MG63 (cell line): Measurements from ENCODE around the gene WDR86. TPM values are rescaled to one million over a fixed set of nuclear protein-coding genes. Genes with fewer than 3 reads are reported as not detected.

Experiments
- DNase-seq: peaks from one replicate; pipeline ENCODE4 v3.0.0-alpha.2; 2020
- H3K27me3 ChIP-seq: fragments of 250-450 bp; sonication (Bioruptor Pico); 2 replicates; pipeline ENCODE4 v1.5.1; 2020; ENCODE audit warnings: mild to moderate bottlenecking, moderate library complexity
- H3K36me3 ChIP-seq: fragments of 250-450 bp; sonication (Bioruptor Pico); 2 replicates; pipeline ENCODE4 v1.5.1; 2020; ENCODE audit warnings: mild to moderate bottlenecking, moderate library complexity
- H3K4me3 ChIP-seq: fragments of 250-450 bp; sonication (Bioruptor Pico); 2 replicates; pipeline ENCODE4 v1.5.1; 2020; ENCODE audit warnings: mild to moderate bottlenecking, moderate library complexity
- H3K9me3 ChIP-seq: fragments of 250-450 bp; sonication (Bioruptor Pico); 2 replicates; pipeline ENCODE4 v1.5.1; 2020; ENCODE audit warnings: mild to moderate bottlenecking, moderate library complexity
- total RNA-seq: library from RNA; depleted of rRNA; stranded (reverse); fragments of >200 nt; shearing (Covaris generic); gene quantifications from 2 replicates; pipeline ENCODE4 v1.2.3, GENCODE V29; 2014; ENCODE audit warnings: low replicate concordance; rRNA removed

Gene WDR86
- total RNA-seq, 1 experiment from 2014 or later = not detected

DNA sequence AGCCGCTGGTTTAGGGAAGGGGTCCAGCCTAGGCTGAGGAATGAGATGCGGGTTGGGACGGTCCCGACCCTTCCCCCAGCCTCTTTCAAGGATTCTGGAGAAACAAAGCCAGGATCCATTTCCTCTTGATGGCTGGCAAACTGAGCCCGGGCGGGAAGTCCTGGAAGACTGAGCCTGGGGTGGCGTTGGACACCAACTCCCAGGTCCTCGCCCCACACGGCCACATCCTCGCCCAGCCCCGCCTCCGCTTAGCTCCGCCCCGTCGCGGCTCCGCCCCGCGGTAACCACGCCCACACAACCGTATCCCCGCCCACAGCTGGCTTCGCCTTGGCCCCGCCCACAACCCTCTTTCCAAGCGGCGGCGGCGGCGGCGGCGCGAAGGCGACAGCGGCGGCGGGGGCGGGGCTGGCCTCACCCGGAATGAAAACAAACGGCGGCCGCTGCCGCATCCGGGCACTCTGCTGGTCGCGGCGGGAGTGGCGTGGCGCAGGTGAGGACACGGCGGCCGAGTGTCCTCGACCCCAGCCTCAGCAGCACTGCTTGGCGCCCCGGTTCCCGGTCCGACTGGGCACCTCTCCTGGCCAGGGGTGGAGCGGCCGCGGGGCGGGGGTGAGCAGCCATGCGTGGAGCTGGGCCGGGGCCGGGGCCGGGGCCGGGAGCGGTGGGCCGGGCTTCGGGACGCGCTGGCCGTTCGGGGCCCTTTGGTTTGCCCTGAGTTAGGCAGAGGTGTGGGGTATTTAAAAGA, 68.3 kb downstream of the WDR86 start, which contains the start of gene NUB1:
Gene NUB1, plus strand, starts transcription at position 456 of the 745 bp plus-strand sequence. CDS start 3,538 bp downstream, outside the sequence.
- peak; percentile 75 for DNase-seq
- no peaks in the 10 kb centered on the region for H3K9me3 ChIP-seq
- H3K4me3 ChIP-seq = peak within 1 kb of the TSS; percentile 72
- 0 out of 2 replicates have a peak, but pooled peaks cover 10% of the 10 kb centered on the region for H3K36me3 ChIP-seq
- H3K27me3 ChIP-seq = no peaks in the 10 kb centered on the region

- H3K9me3 ChIP-seq = no peaks in the 10 kb centered on the region
- H3K4me3 ChIP-seq = peak overlapping the region; percentile 72
- 0 out of 2 replicates have a peak, but pooled peaks cover 8% of the 10 kb centered on the region for H3K36me3 ChIP-seq
- no peaks in the 10 kb centered on the region for H3K27me3 ChIP-seq
- no peak for DNase-seq
Measured at GRCh38 chr7:151340794-151341356, 69.0 kb downstream of the WDR86 start.

GRCh38 chr7:151339651-151340382, 70.0 kb downstream of the WDR86 start:
- Histone ChIP-seq H3K9me3 (no peaks in the 10 kb centered on the region), H3K27me3 (no peaks in the 10 kb centered on the region), H3K36me3 (no peaks in the 10 kb centered on the region), H3K4me3 (no peak overlapping the region)
- DNase-seq = no peak

- H3K4me3 ChIP-seq = no peak overlapping the region
- H3K9me3 ChIP-seq = no peaks in the 10 kb centered on the region
- DNase-seq = no peak
Measured at GRCh38 chr7:151338809-151339208, 71.0 kb downstream of the WDR86 start.

GRCh38 chr7:151337346-151337745, 72.5 kb downstream of the WDR86 start:
- DNase-seq = no peak
- Histone ChIP-seq H3K4me3 (no peak overlapping the region), H3K9me3 (no peaks in the 10 kb centered on the region), H3K27me3 (no peaks in the 10 kb centered on the region), H3K36me3 (no peaks in the 10 kb centered on the region)

More at GRCh38 chr7:151338809-151339208, 71.0 kb downstream of the WDR86 start:
- H3K36me3 ChIP-seq = no peaks in the 10 kb centered on the region
- H3K27me3 ChIP-seq = no peaks in the 10 kb centered on the region

DNA sequence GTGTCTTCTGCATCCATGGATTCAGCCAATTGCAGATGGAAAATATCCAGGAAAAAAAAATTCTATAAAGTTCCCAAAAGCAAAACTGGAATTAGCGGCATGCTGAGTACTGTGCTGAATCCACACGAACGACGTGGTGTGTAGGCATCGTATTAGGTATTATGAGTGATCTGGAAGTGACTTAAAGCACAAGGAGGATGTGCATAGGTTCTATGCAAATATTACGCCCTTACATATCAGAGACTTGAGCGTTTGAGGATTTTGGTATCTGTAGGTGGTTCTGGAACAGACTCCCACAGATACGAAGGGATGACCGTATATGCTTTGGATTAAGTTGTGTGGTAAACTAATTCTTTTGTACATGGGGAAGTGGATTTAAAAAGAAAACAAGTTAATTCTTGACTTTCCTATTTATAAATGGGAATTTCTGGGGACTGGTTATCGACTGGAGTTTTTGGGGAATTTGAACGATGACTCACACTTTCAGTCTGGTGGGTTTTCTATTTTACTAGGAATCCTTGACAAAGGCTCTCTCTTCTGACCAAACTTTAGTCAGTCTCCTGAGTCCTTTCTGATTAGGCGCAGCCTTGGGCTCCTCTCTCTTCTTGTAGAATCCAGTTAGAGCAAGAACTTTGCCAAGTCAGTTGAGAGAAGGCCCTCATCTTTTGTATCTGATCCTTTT, 73.7 kb downstream of the WDR86 start:
- H3K9me3 ChIP-seq = no peaks in the 10 kb centered on the region
- no peak overlapping the region for H3K4me3 ChIP-seq
- no peak for DNase-seq
- H3K27me3 ChIP-seq = no peaks in the 10 kb centered on the region
- H3K36me3 ChIP-seq = no peaks in the 10 kb centered on the region

DNA sequence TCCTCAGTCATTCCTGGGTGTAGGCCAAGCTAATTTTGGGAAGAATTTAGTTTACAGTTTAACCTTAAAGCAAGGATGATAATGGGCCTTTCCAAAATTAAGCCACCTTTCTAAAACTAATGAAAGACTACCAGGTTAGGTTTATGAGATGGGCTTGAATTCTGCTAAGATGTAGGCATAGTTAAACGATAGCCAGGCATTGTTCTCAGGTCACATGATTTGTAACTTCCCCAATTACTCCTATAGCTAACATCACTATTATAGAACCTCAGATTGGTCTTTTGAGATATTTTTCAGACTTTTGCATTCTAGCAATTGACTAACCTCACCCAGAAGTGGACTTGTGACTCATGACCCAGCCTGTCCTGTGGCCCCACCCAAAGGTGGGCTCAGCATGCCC, 75.2 kb downstream of the WDR86 start:
- DNase-seq = no peak
- H3K9me3 ChIP-seq = no peaks in the 10 kb centered on the region
- no peaks in the 10 kb centered on the region for H3K36me3 ChIP-seq
- H3K27me3 ChIP-seq = no peaks in the 10 kb centered on the region
- no peak overlapping the region for H3K4me3 ChIP-seq

Other genes with a start within 250 kb of the WDR86 start
- not detected in 2 replicates for gene GBX1, start 242.3 kb downstream of the WDR86 start, total RNA-seq
- not detected in 2 replicates for gene ASB10, start 222.8 kb downstream of the WDR86 start, total RNA-seq
- not detected in 2 replicates for gene H2BK1, start 199.6 kb downstream of the WDR86 start, total RNA-seq
- 48.4 and 75.0 TPM in 2 replicates for gene ABCF2, start 182.8 kb downstream of the WDR86 start, total RNA-seq
- 15.4 and 26.5 TPM in 2 replicates for gene CHPF2, start 177.6 kb downstream of the WDR86 start, total RNA-seq
- 12.0 and 14.2 TPM in 2 replicates for gene SMARCD3, start 161.3 kb downstream of the WDR86 start, total RNA-seq
- 23.1 and 43.2 TPM in 2 replicates for gene NUB1, start 68.2 kb downstream of the WDR86 start, total RNA-seq
- not detected in 2 replicates for gene CRYGN, start 30.1 kb upstream of the WDR86 start, total RNA-seq
- 84.5 and 139 TPM in 2 replicates for gene RHEB, start 109.9 kb upstream of the WDR86 start, total RNA-seq